OCI-LY1 (cell line): Measurements from ENCODE around the gene TMPRSS3.

ENCODE experiments used
- H2AFZ ChIP-seq: fragments of 200-600 bp; sonication (generic), shearing (Covaris generic); 2 replicates; pipeline ENCODE4 v1.6.0; 2014; ENCODE audit warnings: antibody characterized with exemption, mild to moderate bottlenecking, low read length
- H3F3A ChIP-seq: fragments of 200-600 bp; sonication (generic), shearing (Covaris generic); 2 replicates; pipeline ENCODE4 v1.6.0; 2014; ENCODE audit warnings: mild to moderate bottlenecking, antibody characterized with exemption, low read length, moderate library complexity; ENCODE audit not compliant: insufficient read depth
- H3K27ac ChIP-seq: fragments of 200-600 bp; sonication (generic); 2 replicates; pipeline ENCODE4 v1.5.1; 2014; ENCODE audit warnings: low read length, mixed run types, mild to moderate bottlenecking, low read depth; ENCODE audit not compliant: poor library complexity, severe bottlenecking
- H3K27me3 ChIP-seq: fragments of 200-600 bp; sonication (generic); 2 replicates; pipeline ENCODE4 v1.6.0; 2014; ENCODE audit warnings: antibody characterized with exemption, mild to moderate bottlenecking, low read length, moderate library complexity; ENCODE audit not compliant: insufficient read depth
- H3K36me3 ChIP-seq: fragments of 200-600 bp; sonication (generic); 2 replicates; pipeline ENCODE4 v1.6.1; 2014; ENCODE audit warnings: mild to moderate bottlenecking, antibody characterized with exemption, low read length, moderate library complexity, mixed read lengths; ENCODE audit not compliant: insufficient read depth
- H3K4me1 ChIP-seq: fragments of 200-600 bp; sonication (generic); 2 replicates; pipeline ENCODE4 v1.5.1; 2014; ENCODE audit warnings: mild to moderate bottlenecking, low read length, moderate library complexity; ENCODE audit not compliant: insufficient read depth, severe bottlenecking
- H3K4me2 ChIP-seq: fragments of 200-600 bp; sonication (generic), shearing (Covaris generic); 2 replicates; pipeline ENCODE4 v1.6.1; 2014; ENCODE audit warnings: low read length
- H3K4me3 ChIP-seq: fragments of 200-600 bp; sonication (generic); 2 replicates; pipeline ENCODE4 v1.5.1; 2014; ENCODE audit warnings: low read length, low read depth, mild to moderate bottlenecking, mixed read lengths; ENCODE audit not compliant: poor library complexity, severe bottlenecking
- H3K79me2 ChIP-seq: fragments of 200-600 bp; shearing (Covaris generic); 2 replicates; pipeline ENCODE4 v1.6.1; 2016; ENCODE audit warnings: mixed run types, low read length, mixed read lengths; ENCODE audit not compliant: insufficient read depth
- H3K9ac ChIP-seq: fragments of 200-600 bp; sonication (generic), shearing (Covaris generic); 2 replicates; pipeline ENCODE4 v1.6.1; 2014; ENCODE audit warnings: mild to moderate bottlenecking, low read length, mixed read lengths
- H3K9me2 ChIP-seq: fragments of 200-600 bp; sonication (generic), shearing (Covaris generic); 2 replicates; pipeline ENCODE4 v1.6.1; 2014; ENCODE audit warnings: low read depth, mild to moderate bottlenecking, low read length, mixed read lengths
- H3K9me3 ChIP-seq: fragments of 200-600 bp; shearing (Covaris generic); 2 replicates; pipeline ENCODE4 v1.6.1; 2014; ENCODE audit warnings: low read length, mixed read lengths
- H4K20me1 ChIP-seq: fragments of 200-600 bp; sonication (generic), shearing (Covaris generic); 2 replicates; pipeline ENCODE4 v1.6.0; 2016; ENCODE audit warnings: mild to moderate bottlenecking, low read length; ENCODE audit not compliant: insufficient read depth
- CTCF ChIP-seq: fragments of 200-600 bp; sonication (generic), shearing (Covaris generic); IDR thresholded peaks from 2 replicates; pipeline ENCODE4 v1.5.1; 2017; ENCODE audit warnings: mild to moderate bottlenecking, antibody characterized with exemption, low read length, moderate library complexity, mixed read lengths
- EZH2 ChIP-seq: fragments of 200-600 bp; sonication (generic), shearing (Covaris generic); IDR thresholded peaks from 2 replicates; pipeline ENCODE4 v1.8.0; 2017; ENCODE audit warnings: borderline replicate concordance, mixed run types, mild to moderate bottlenecking, antibody characterized with exemption, low read length, moderate library complexity, mixed read lengths

The TMPRSS3 gene

GRCh38 chr21:42343556-42343955 lies 52.3 kb downstream of the TMPRSS3 start:
- Histone ChIP-seq H3K9me2 (no peaks in the 10 kb centered on the region), H2AFZ (no peak overlapping the region), H3K4me3 (no peak overlapping the region), H3K4me1 (no peaks in the 10 kb centered on the region), H4K20me1 (no peaks in the 10 kb centered on the region), H3K4me2 (no peak overlapping the region), H3K27ac (no peak overlapping the region), H3K79me2 (no peaks in the 10 kb centered on the region), H3K9me3 (no peaks in the 10 kb centered on the region), H3K36me3 (no peaks in the 10 kb centered on the region), H3K9ac (no peak overlapping the region), H3F3A (no peaks in the 10 kb centered on the region), H3K27me3 (peaks cover 17% of the 10 kb centered on the region; the same call in 1 of the 2 replicates)
- TF ChIP-seq EZH2 (no peak), CTCF (no peak)

GRCh38 chr21:42343101-42343500 lies 52.8 kb downstream of the TMPRSS3 start:
- no peaks in the 10 kb centered on the region for H3F3A ChIP-seq
- H4K20me1 ChIP-seq: no peaks in the 10 kb centered on the region
- H3K36me3 ChIP-seq: no peaks in the 10 kb centered on the region
- H3K9ac ChIP-seq: no peak overlapping the region
- peaks cover 16% of the 10 kb centered on the region; the same call in 1 of the 2 replicates for H3K27me3 ChIP-seq
- no peak overlapping the region for H3K4me3 ChIP-seq
- no peak overlapping the region for H3K27ac ChIP-seq
- no peak overlapping the region for H3K4me2 ChIP-seq
- TF ChIP-seq EZH2 (no peak), CTCF (no peak)
- H3K9me2 ChIP-seq: no peaks in the 10 kb centered on the region
- H2AFZ ChIP-seq: no peak overlapping the region
- H3K9me3 ChIP-seq: no peaks in the 10 kb centered on the region
- H3K79me2 ChIP-seq: no peaks in the 10 kb centered on the region
- no peaks in the 10 kb centered on the region for H3K4me1 ChIP-seq

- H2AFZ ChIP-seq: no peak overlapping the region
- no peak overlapping the region for H3K4me3 ChIP-seq
- H3K79me2 ChIP-seq: no peaks in the 10 kb centered on the region
- H3K9ac ChIP-seq: no peak overlapping the region
- no peaks in the 10 kb centered on the region for H3K36me3 ChIP-seq
- no peak overlapping the region for H3K27ac ChIP-seq
- H3F3A ChIP-seq: no peaks in the 10 kb centered on the region
- H3K4me1 ChIP-seq: no peaks in the 10 kb centered on the region
- TF ChIP-seq CTCF (no peak), EZH2 (no peak)
- H3K9me3 ChIP-seq: peaks cover 4% of the 10 kb centered on the region; the same call in 1 of the 2 replicates
- no peaks in the 10 kb centered on the region for H4K20me1 ChIP-seq
- no peaks in the 10 kb centered on the region for H3K9me2 ChIP-seq
- no peak overlapping the region for H3K4me2 ChIP-seq
- peaks cover 13% of the 10 kb centered on the region; the same call in 1 of the 2 replicates for H3K27me3 ChIP-seq
Measured at GRCh38 chr21:42341776-42342542, 53.9 kb downstream of the TMPRSS3 start.
